Lung (tissue), 12 donors: ENCODE data around the gene MEF2C. TPM values are rescaled to one million over a fixed set of nuclear protein-coding genes. Genes with fewer than 3 reads are reported as not detected.

Source experiments
- ATAC-seq: fragments of 200-7000 bp; cut with Tn5 transposase; one replicate; pipeline ENCODE4 v1.9.1; 2020; ENCODE audit warnings: moderate number of reproducible peaks; ENCODE audit not compliant: insufficient read depth, low FRiP score
- DNase-seq, 3 donors: peaks; one replicate each; pipeline ENCODE4 v3.0.0-alpha.2; 2013 to 2017
- H3K27ac ChIP-seq, 2 donors: one replicate each; pipeline ENCODE4 v1.5.1; 2013; ENCODE audit warnings: mild to moderate bottlenecking in 2 of 2, moderate library complexity in 2 of 2, control low read depth in 1 of 2, inconsistent platforms in 1 of 2, low read depth in 1 of 2, low read length in 1 of 2
- H3K27me3 ChIP-seq, 3 donors: one replicate each; pipeline ENCODE4 v1.5.1; 2013; ENCODE audit warnings: low read length in 2 of 3; ENCODE audit not compliant: control insufficient read depth in 3 of 3, insufficient read depth in 3 of 3
- H3K36me3 ChIP-seq, 4 donors: one replicate each; pipeline ENCODE4 v1.5.1; 2013; ENCODE audit warnings: low read length in 4 of 4, mild to moderate bottlenecking in 1 of 4, moderate library complexity in 1 of 4; ENCODE audit not compliant: control insufficient read depth in 4 of 4, insufficient read depth in 4 of 4
- H3K4me1 ChIP-seq, 5 donors: one replicate each; pipeline ENCODE4 v1.5.1; 2013; ENCODE audit warnings: low read length in 5 of 5, mild to moderate bottlenecking in 2 of 5, moderate library complexity in 1 of 5; ENCODE audit not compliant: control insufficient read depth in 5 of 5, insufficient read depth in 5 of 5
- H3K4me3 ChIP-seq: one replicate; pipeline ENCODE4 v1.5.1; 2013; ENCODE audit warnings: mild to moderate bottlenecking, control low read depth, moderate library complexity
- H3K9ac ChIP-seq, 2 donors: one replicate each; pipeline ENCODE4 v1.5.1; 2013; ENCODE audit warnings: low read length in 2 of 2, control low read depth in 1 of 2; ENCODE audit not compliant: insufficient read depth in 1 of 2
- H3K9me3 ChIP-seq, 4 donors: one replicate each; pipeline ENCODE4 v1.5.1; 2013; ENCODE audit warnings: low read length in 3 of 4, mild to moderate bottlenecking in 1 of 4, moderate library complexity in 1 of 4; ENCODE audit not compliant: control insufficient read depth in 4 of 4, insufficient read depth in 3 of 4
- CTCF ChIP-seq: IDR thresholded peaks from 2 replicates; pipeline ENCODE4 v1.5.1; 2012; ENCODE audit warnings: mild to moderate bottlenecking; ENCODE audit errors: control extremely low read depth, extremely low read depth
- WGBS, 2 donors: extraction: QIAGEN DNeasy Blood & Tissue Kit; methylation state at CpG; one replicate each; pipeline ENCODE4 v1.1.7; 2013; 5-methylcytosine and 5-hydroxymethylcytosine counted together
- polyA plus RNA-seq, 2 donors: library from polyadenylated mRNA; stranded (reverse); fragments of 200-250 nt; gene quantifications; one replicate each; pipeline ENCODE4 v1.2.1, GENCODE V29; 2013
- total RNA-seq, 2 donors: library from RNA; depleted of rRNA in 1 of 2; stranded (reverse); fragments of >200 nt in 1 of 2; gene quantifications; one replicate each; pipeline ENCODE4 v1.2.1, GENCODE V29; 2014 to 2021
- donor health status: control.
- donor health status: control.
- donor health status: Bipolar disorder and iron deficiency.
- donor health status: healthy.
- donor health status: DM: yes; HTN: yes; CAD: no.

MEF2C gene
- total and polyA plus RNA-seq, 4 donors: 9.1 to 138 (median 28.8) TPM

- peak overlapping the region in 1 of 2 donors; percentile 57 for H3K27ac ChIP-seq
- no peak overlapping the region for H3K4me3 ChIP-seq
- H3K27me3 ChIP-seq: no peaks in the 10 kb centered on the region
- TF ChIP-seq CTCF: no peak
- peaks cover 0 to 2% (median 0%) of the 10 kb centered on the region in 4 donors for H3K36me3 ChIP-seq
- H3K4me1 ChIP-seq: peaks cover 0 to 25% (median 0%) of the 10 kb centered on the region in 5 donors
- no peaks in the 10 kb centered on the region for H3K9me3 ChIP-seq
- DNase-seq (peak in 1 of 3 donors; percentile 47), ATAC-seq (no peak)
- H3K9ac ChIP-seq: no peak overlapping the region
Measured at GRCh38 chr5:88815050-88815789, 67.8 kb downstream of the MEF2C start.

- Histone ChIP-seq H3K9ac (no peak overlapping the region), H3K27me3 (no peaks in the 10 kb centered on the region), H3K27ac (peak overlapping the region in 1 of 2 donors; percentile 22), H3K4me1 (peaks cover 0 to 20% (median 0%) of the 10 kb centered on the region in 5 donors), H3K4me3 (no peak overlapping the region), H3K36me3 (peaks cover 0 to 2% (median 0%) of the 10 kb centered on the region in 4 donors), H3K9me3 (no peaks in the 10 kb centered on the region)
- ATAC-seq (no peak), DNase-seq (no peak)
- no peak for TF ChIP-seq CTCF
- WGBS, 2 donors: 73 to 81% methylated on average over 17 of the region's 17 CpGs
Measured at GRCh38 chr5:88813805-88814575, 69.0 kb downstream of the MEF2C start.

- ATAC-seq (no peak), DNase-seq (no peak)
- Histone ChIP-seq H3K4me3 (no peak overlapping the region), H3K27me3 (no peaks in the 10 kb centered on the region), H3K9me3 (no peaks in the 10 kb centered on the region), H3K9ac (no peak overlapping the region), H3K27ac (no peak overlapping the region), H3K36me3 (peaks cover 0 to 2% (median 0%) of the 10 kb centered on the region in 4 donors), H3K4me1 (peaks cover 0 to 20% (median 0%) of the 10 kb centered on the region in 5 donors)
- 25 to 36% methylated on average over 1 of the region's 1 CpG for WGBS, 2 donors
- TF ChIP-seq CTCF: no peak
Measured at GRCh38 chr5:88813244-88813643, 69.7 kb downstream of the MEF2C start.
